ENCODE data around the gene GPD1L. TPM values are rescaled to one million over a fixed set of nuclear protein-coding genes. Genes with fewer than 3 reads are reported as not detected.

GPD1L gene
- total RNA-seq, 1 donor from 2014 or later = 9.1 TPM

DNA sequence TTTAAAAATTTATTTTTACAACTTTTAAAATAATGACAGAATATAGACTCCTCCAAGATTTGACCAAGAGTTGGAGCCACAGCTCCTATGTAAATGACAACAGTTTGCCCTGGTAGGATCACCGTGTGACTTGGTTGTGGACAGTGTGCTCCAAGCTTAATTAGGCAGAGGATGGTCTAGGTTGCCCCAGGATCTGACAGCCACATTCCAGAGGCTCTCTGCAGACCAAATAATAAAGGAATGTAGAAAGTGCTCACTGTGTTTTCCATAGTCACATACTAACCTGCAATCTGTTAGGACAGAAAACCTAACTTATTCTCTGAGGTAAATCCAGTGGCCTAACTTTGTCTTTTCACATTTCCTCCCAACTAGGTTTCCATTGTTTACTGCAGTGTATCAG, 59.0 kb downstream of the GPD1L start:
- H3K9me3 Mint-ChIP-seq (ENCODE audit: unreplicated experiment) = peaks cover under 1% of the 10 kb centered on the region
- DNase-seq = no peak
- no peak overlapping the region for H3K27ac Mint-ChIP-seq (ENCODE audit: unreplicated experiment)
- H3K4me1 Mint-ChIP-seq (ENCODE audit: low read depth, unreplicated experiment) = no peaks in the 10 kb centered on the region
- no peaks in the 10 kb centered on the region for H3K27me3 Mint-ChIP-seq (ENCODE audit: unreplicated experiment)
- no peak overlapping the region for H3K4me3 Mint-ChIP-seq (ENCODE audit: unreplicated experiment)
- TF ChIP-seq, protein P1, sequence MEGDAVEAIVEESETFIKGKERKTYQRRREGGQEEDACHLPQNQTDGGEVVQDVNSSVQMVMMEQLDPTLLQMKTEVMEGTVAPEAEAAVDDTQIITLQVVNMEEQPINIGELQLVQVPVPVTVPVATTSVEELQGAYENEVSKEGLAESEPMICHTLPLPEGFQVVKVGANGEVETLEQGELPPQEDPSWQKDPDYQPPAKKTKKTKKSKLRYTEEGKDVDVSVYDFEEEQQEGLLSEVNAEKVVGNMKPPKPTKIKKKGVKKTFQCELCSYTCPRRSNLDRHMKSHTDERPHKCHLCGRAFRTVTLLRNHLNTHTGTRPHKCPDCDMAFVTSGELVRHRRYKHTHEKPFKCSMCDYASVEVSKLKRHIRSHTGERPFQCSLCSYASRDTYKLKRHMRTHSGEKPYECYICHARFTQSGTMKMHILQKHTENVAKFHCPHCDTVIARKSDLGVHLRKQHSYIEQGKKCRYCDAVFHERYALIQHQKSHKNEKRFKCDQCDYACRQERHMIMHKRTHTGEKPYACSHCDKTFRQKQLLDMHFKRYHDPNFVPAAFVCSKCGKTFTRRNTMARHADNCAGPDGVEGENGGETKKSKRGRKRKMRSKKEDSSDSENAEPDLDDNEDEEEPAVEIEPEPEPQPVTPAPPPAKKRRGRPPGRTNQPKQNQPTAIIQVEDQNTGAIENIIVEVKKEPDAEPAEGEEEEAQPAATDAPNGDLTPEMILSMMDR (IDR thresholded peaks at IDR 0.05; ENCODE audit: partially characterized antibody, unreplicated experiment) = no peak
- peaks cover 14% of the 10 kb centered on the region for H3K36me3 Mint-ChIP-seq (ENCODE audit: unreplicated experiment)

DNA sequence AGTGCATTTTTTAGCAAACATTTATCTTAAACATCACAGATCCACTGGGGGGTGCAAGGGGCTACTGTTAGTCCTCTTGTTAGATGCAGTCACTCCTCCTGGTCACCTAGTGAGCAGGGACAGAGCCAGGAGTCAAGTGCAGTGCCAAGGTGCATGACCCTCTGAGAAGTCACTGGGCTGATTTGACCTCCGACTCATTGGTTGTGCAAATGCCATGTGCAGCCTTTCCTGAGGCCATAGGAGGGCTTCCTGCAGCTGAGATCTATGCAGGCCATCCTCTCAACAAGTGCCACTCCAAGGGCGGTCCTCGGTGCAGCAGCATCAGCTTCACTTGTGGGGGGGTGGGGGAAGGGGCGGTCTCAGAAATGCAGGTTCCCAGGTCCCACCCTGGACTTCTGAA, 60.2 kb downstream of the GPD1L start:
- Mint-ChIP-seq H3K4me3 (ENCODE audit: unreplicated experiment) (no peak overlapping the region), H3K27ac (ENCODE audit: unreplicated experiment) (no peak overlapping the region), H3K9me3 (ENCODE audit: unreplicated experiment) (peaks cover 3% of the 10 kb centered on the region), H3K36me3 (ENCODE audit: unreplicated experiment) (peaks cover 19% of the 10 kb centered on the region), H3K27me3 (ENCODE audit: unreplicated experiment) (no peaks in the 10 kb centered on the region), H3K4me1 (ENCODE audit: low read depth, unreplicated experiment) (no peaks in the 10 kb centered on the region)
- DNase-seq = no peak
- TF ChIP-seq, protein P1 (IDR thresholded peaks at IDR 0.05; ENCODE audit: partially characterized antibody, unreplicated experiment) = no peak

DNA sequence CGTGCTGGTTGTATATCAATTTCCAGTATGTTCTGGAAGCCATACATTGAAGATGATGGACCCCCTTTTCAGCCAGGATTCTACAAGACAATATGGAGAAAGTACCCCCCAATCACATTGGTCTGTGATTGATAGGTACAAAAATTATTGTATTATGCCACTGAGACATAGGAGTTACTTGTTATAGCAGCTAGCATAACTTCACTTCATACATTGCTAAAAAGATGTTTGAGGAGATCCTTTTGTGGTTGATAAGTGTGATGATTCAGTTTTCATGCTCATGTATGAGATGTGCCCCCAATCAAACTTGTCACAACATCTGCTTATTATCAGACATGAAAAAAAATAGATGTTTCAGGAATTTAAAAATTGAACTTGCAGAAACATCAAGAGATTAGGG, 66.0 kb downstream of the GPD1L start:
- TF ChIP-seq, protein P1 (IDR thresholded peaks at IDR 0.05; ENCODE audit: partially characterized antibody, unreplicated experiment) = no peak
- peaks cover 3% of the 10 kb centered on the region for H3K9me3 Mint-ChIP-seq (ENCODE audit: unreplicated experiment)
- H3K27me3 Mint-ChIP-seq (ENCODE audit: unreplicated experiment) = peaks cover 3% of the 10 kb centered on the region
- peaks cover 2% of the 10 kb centered on the region for H3K4me1 Mint-ChIP-seq (ENCODE audit: low read depth, unreplicated experiment)
- peaks cover 22% of the 10 kb centered on the region for H3K36me3 Mint-ChIP-seq (ENCODE audit: unreplicated experiment)
- no peak for DNase-seq
- no peak overlapping the region for H3K4me3 Mint-ChIP-seq (ENCODE audit: unreplicated experiment)
- H3K27ac Mint-ChIP-seq (ENCODE audit: unreplicated experiment) = no peak overlapping the region

DNA sequence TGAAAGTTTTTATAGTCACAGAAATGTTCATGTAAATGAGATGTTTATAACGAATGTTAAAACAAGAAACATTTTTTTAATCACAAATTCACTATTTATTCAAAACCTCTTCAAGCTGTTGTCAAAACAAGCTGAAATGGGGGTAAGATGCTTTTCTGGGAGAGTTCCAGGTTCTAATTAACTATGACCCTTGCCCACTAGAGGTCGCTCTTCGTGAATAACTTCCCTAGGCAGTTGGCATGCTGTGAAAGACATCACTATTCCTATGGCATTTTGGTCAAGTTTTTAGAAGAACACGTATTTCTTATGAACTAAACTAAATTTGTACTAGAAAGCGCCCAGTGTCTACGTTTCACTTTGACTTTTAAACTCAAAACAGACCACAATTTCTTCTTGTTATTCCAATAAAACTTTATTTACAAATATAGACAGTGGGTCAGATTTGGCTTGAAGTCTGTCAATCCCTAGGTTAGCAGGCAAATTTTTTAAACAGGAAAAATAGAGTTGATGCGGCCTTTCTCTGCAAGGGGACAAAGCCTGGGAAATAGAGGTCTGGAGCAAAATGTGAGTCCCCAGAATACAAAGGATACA, 69.3 kb downstream of the GPD1L start:
- no peak overlapping the region for H3K27ac Mint-ChIP-seq (ENCODE audit: unreplicated experiment)
- H3K9me3 Mint-ChIP-seq (ENCODE audit: unreplicated experiment) = peaks cover 2% of the 10 kb centered on the region
- DNase-seq = peak; percentile 57
- H3K36me3 Mint-ChIP-seq (ENCODE audit: unreplicated experiment) = peaks cover 13% of the 10 kb centered on the region
- peaks cover 2% of the 10 kb centered on the region for H3K4me1 Mint-ChIP-seq (ENCODE audit: low read depth, unreplicated experiment)
- TF ChIP-seq, protein P1 (IDR thresholded peaks at IDR 0.05; ENCODE audit: partially characterized antibody, unreplicated experiment) = peak; percentile 88
- H3K4me3 Mint-ChIP-seq (ENCODE audit: unreplicated experiment) = no peak overlapping the region
- peaks cover 3% of the 10 kb centered on the region for H3K27me3 Mint-ChIP-seq (ENCODE audit: unreplicated experiment)

DNA sequence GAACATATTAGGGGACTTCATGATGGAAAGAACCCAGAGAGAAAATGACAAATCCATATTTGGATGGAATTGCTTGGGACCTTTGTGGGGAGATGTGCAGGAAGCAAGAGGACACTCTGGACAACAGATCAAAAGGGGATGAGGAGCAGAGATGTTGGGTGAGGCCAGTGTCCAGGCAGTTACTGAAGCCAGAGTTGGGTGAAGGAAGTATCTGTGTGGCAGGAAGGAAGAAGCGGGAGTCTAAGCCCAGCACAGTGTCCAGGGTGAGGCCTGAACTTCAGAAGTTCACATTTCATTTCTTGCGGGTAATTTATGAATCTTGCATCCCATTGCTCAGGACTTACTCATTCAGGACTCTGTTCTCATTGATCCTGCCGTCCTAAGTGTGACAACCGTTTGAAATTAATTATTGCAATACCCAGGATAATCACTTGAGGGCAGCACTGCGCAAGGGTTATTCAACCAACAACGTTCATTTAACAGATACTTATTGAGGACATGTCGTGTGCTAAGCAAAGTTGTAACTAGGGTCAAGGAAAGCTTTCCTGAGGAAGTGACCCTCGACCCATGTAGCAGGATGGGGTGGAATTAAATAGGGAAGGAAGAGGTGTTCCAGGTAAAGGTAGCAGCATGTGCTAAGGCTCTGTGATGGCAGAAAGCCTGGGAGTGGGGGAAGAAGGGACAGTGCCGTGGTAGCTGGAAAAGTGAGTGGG, 70.7 kb downstream of the GPD1L start:
- Mint-ChIP-seq H3K27ac (ENCODE audit: unreplicated experiment) (no peak overlapping the region), H3K36me3 (ENCODE audit: unreplicated experiment) (peaks cover 3% of the 10 kb centered on the region), H3K9me3 (ENCODE audit: unreplicated experiment) (no peaks in the 10 kb centered on the region), H3K27me3 (ENCODE audit: unreplicated experiment) (peaks cover 3% of the 10 kb centered on the region), H3K4me3 (ENCODE audit: unreplicated experiment) (no peak overlapping the region), H3K4me1 (ENCODE audit: low read depth, unreplicated experiment) (peaks cover 2% of the 10 kb centered on the region)
- DNase-seq = peak; percentile 26
- TF ChIP-seq, protein P1 (IDR thresholded peaks at IDR 0.05; ENCODE audit: partially characterized antibody, unreplicated experiment) = peak; percentile 68
